A673 (cell line): ENCODE measurements around the gene CUL7. TPM values are rescaled to one million over a fixed set of nuclear protein-coding genes. Genes with fewer than 3 reads are reported as not detected.

Experiments
- BruUV-seq: library from RNA; stranded (reverse); fragments of 400-500 nt; replicated peaks from 2 replicates; lab custom pipeline; 2021; lab: Mats Ljungman, UMichigan
- CTCF ChIA-PET: fragments of 300-600 bp; sonication (Branson Sonifier 250); formaldehyde crosslinking; loops from one replicate; lab custom pipeline; 2022; ENCODE audit warnings: antibody characterized with exemption; lab: Charles Lee
- POLR2A ChIA-PET: fragments of 300-600 bp; sonication (Branson Sonifier 250); formaldehyde crosslinking; loops from one replicate; lab custom pipeline; 2022; ENCODE audit warnings: antibody characterized with exemption; ENCODE audit not compliant: low non-redundant PET; lab: Charles Lee
- DNase-seq: peaks from one replicate; pipeline ENCODE4 v3.0.0-alpha.2; 2015; ENCODE audit warnings: low spot score
- H3K27ac ChIP-seq: fragments of 200-600 bp; sonication (generic); 2 replicates; pipeline ENCODE4 v1.5.1; 2016; ENCODE audit warnings: mixed run types, low read depth, mild to moderate bottlenecking, mixed read lengths, antibody characterized with exemption, low read length; ENCODE audit not compliant: poor library complexity, severe bottlenecking
- H3K27me3 ChIP-seq: fragments of 200-600 bp; sonication (generic); replicated peaks from 2 replicates; pipeline ENCODE4 v1.6.1; 2017; ENCODE audit warnings: mixed run types, low read depth, mild to moderate bottlenecking, mixed read lengths, antibody characterized with exemption, low read length; ENCODE audit not compliant: insufficient read depth, poor library complexity
- H3K36me3 ChIP-seq: fragments of 200-600 bp; sonication (generic); 2 replicates; pipeline ENCODE4 v1.6.1; 2016; ENCODE audit warnings: mixed run types, mild to moderate bottlenecking, mixed read lengths, antibody characterized with exemption, low read length; ENCODE audit not compliant: insufficient read depth, poor library complexity, severe bottlenecking
- H3K4me1 ChIP-seq: fragments of 200-600 bp; sonication (generic); 2 replicates; pipeline ENCODE4 v1.6.1; 2017; ENCODE audit warnings: mixed run types, mild to moderate bottlenecking, mixed read lengths, antibody characterized with exemption, low read length; ENCODE audit not compliant: insufficient read depth, poor library complexity, severe bottlenecking
- H3K4me3 ChIP-seq: fragments of 200-600 bp; sonication (generic); 2 replicates; pipeline ENCODE4 v1.5.1; 2016; ENCODE audit warnings: low read depth, mixed run types, mild to moderate bottlenecking, mixed read lengths, low read length; ENCODE audit not compliant: poor library complexity, severe bottlenecking
- H3K9me3 ChIP-seq: fragments of 200-600 bp; sonication (generic); 2 replicates; pipeline ENCODE4 v1.6.1; 2016; ENCODE audit warnings: mixed run types, low read depth, mild to moderate bottlenecking, mixed read lengths, antibody characterized with exemption, low read length; ENCODE audit not compliant: poor library complexity, severe bottlenecking
- CTCF ChIP-seq: fragments of 300-800, 200-600 bp; sonication (generic); conservative IDR thresholded peaks from 2 replicates; pipeline ENCODE4 v1.5.1; 2017; ENCODE audit warnings: low read depth, mild to moderate bottlenecking, antibody characterized with exemption, low read length, moderate library complexity, mixed read lengths
- EZH2 ChIP-seq: fragments of 200-600 bp; sonication (generic); IDR thresholded peaks from 2 replicates; pipeline ENCODE4 v1.6.1; 2017; ENCODE audit warnings: borderline replicate concordance, low read depth, mild to moderate bottlenecking, mixed read lengths, antibody characterized with exemption, low read length; ENCODE audit not compliant: poor library complexity, severe bottlenecking
- intact Hi-C: fragments of 100-400 bp; cut with micrococcal nuclease; formaldehyde crosslinking; loops from one replicate; pipeline ENCODE4 v1.10.0; 2022; ENCODE audit not compliant: unreplicated experiment
- total RNA-seq: library from RNA; stranded (reverse); gene quantifications from 2 replicates; pipeline ENCODE4 v1.2.3, GENCODE V29; 2021

The CUL7 gene
- total RNA-seq, 1 experiment from 2014 or later: 29.4 TPM

GRCh38 chr6:43034190-43034525 lies 19.5 kb downstream of the CUL7 start:
- Histone ChIP-seq H3K9me3 (no peaks in the 10 kb centered on the region), H3K4me3 (no peak overlapping the region), H3K27me3 (no peaks in the 10 kb centered on the region), H3K4me1 (no peaks in the 10 kb centered on the region), H3K36me3 (peaks cover 50% of the 10 kb centered on the region), H3K27ac (no peak overlapping the region)
- intact Hi-C loops: no loop called here
- TF ChIP-seq CTCF (no peak), EZH2 (no peak)
- no peak for DNase-seq
- ChIA-PET CTCF (no interaction called here), POLR2A (interaction anchor here (0.6 kb wide), 1 partner anchor 130 kb away, joined by 3 read pairs; no protein-coding TSS in a partner anchor)
- BruUV-seq: no TSS peak

GRCh38 chr6:43033496-43034189 lies 20.0 kb downstream of the CUL7 start:
- CTCF ChIA-PET: no interaction called here

GRCh38 chr6:43032326-43032725 lies 21.3 kb downstream of the CUL7 start:
- POLR2A ChIA-PET: no interaction called here
- DNase-seq: no peak
- Histone ChIP-seq H3K36me3 (peaks cover 63% of the 10 kb centered on the region), H3K27me3 (no peaks in the 10 kb centered on the region), H3K4me3 (no peak overlapping the region), H3K9me3 (no peaks in the 10 kb centered on the region), H3K4me1 (no peaks in the 10 kb centered on the region), H3K27ac (no peak overlapping the region)
- intact Hi-C loops: no loop called here
- no TSS peak for BruUV-seq
- TF ChIP-seq CTCF: no peak
- no peak for TF ChIP-seq EZH2
- CTCF ChIA-PET: no interaction called here

More at GRCh38 chr6:43033496-43034189, 20.0 kb downstream of the CUL7 start:
- POLR2A ChIA-PET: interaction anchor here (0.6 kb wide), 1 partner anchor 130 kb away, joined by 3 read pairs; no protein-coding TSS in a partner anchor
- Histone ChIP-seq H3K36me3 (peaks cover 56% of the 10 kb centered on the region), H3K9me3 (no peaks in the 10 kb centered on the region), H3K27ac (no peak overlapping the region), H3K4me3 (no peak overlapping the region), H3K27me3 (no peaks in the 10 kb centered on the region), H3K4me1 (no peaks in the 10 kb centered on the region)
- BruUV-seq: TSS peak; percentile 27
- no peak for TF ChIP-seq EZH2
- no peak for TF ChIP-seq CTCF
- intact Hi-C loops: no loop called here
- DNase-seq: no peak
